Lower leg skin (tissue), 4 donors: ENCODE measurements around the gene PIP5K1B. TPM values are rescaled to one million over a fixed set of nuclear protein-coding genes. Genes with fewer than 3 reads are reported as not detected.
A peak's percentile ranks its signal among the peaks of the same experiment; 100 is the strongest.

Experiments
- DNase-seq, 2 donors: peaks; one replicate each; pipeline ENCODE4 v3.0.0-alpha.2; 2019; ENCODE audit warnings: low spot score in 2 of 2
- H3K4me3 ChIP-seq: fragments of 200-600 bp; sonication (generic); 2 replicates; pipeline ENCODE4 v1.5.1; 2017; ENCODE audit warnings: mild to moderate bottlenecking, low read depth; ENCODE audit not compliant: poor library complexity, severe bottlenecking
- CTCF ChIP-seq, 3 donors: fragments of 450-650 bp; IDR thresholded peaks; one replicate each; pipeline ENCODE4 v1.5.1; 2016; ENCODE audit warnings: antibody characterized with exemption in 3 of 3, mild to moderate bottlenecking in 3 of 3, moderate library complexity in 2 of 3
- POLR2A ChIP-seq, 2 donors: fragments of 450-650 bp; IDR thresholded peaks; one replicate each; pipeline ENCODE4 v1.6.1; 2016 to 2017; ENCODE audit warnings: antibody characterized with exemption in 2 of 2, mild to moderate bottlenecking in 1 of 2, moderate library complexity in 1 of 2
- WGBS, 2 donors: methylation state at CpG; one replicate each; pipeline ENCODE4 v1.1.5; 2018; 5-methylcytosine and 5-hydroxymethylcytosine counted together
- intact Hi-C: fragments of 100-400 bp; cut with DNase I; formaldehyde crosslinking; loops from one replicate; pipeline ENCODE4 v1.15.0; 2023; ENCODE audit warnings: low total_unique reads
- total RNA-seq, 4 donors: library from RNA; depleted of rRNA; stranded (reverse); fragments of >200 nt; gene quantifications; one replicate each; pipeline ENCODE4 v1.1.0, GENCODE V29; 2016

PIP5K1B gene
- total RNA-seq, 4 donors from 2014 or later: 0.42 to 3.3 (median 2.7) TPM

DNA sequence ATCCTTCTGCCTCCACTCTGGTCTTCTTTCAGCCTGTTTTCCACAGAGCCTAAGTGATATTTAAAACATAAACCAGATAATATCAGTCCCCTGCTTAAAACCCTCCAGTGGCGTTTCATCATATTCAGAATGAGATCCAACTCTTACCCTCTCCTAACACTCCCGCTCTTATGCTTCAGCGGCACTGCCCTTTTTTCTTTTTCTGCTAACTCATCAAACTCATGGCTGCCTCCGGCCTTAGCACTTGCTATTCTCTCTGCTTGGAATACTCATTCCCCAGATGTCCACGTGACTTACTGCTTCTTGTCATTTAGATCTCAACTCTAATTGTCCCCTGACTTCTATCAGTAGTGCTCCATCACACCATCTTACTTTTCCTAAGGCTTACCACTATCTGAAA is 73.6 kb downstream of the PIP5K1B start:
- 92 to 93% methylated on average over 5 of the region's 5 CpGs for WGBS, 2 donors
- intact Hi-C loops: no loop called here
- DNase-seq: no peak
- TF ChIP-seq CTCF (IDR thresholded peaks at IDR 0.05) (no peak), POLR2A (IDR thresholded peaks at IDR 0.05) (no peak)
- H3K4me3 ChIP-seq: no peak overlapping the region

DNA sequence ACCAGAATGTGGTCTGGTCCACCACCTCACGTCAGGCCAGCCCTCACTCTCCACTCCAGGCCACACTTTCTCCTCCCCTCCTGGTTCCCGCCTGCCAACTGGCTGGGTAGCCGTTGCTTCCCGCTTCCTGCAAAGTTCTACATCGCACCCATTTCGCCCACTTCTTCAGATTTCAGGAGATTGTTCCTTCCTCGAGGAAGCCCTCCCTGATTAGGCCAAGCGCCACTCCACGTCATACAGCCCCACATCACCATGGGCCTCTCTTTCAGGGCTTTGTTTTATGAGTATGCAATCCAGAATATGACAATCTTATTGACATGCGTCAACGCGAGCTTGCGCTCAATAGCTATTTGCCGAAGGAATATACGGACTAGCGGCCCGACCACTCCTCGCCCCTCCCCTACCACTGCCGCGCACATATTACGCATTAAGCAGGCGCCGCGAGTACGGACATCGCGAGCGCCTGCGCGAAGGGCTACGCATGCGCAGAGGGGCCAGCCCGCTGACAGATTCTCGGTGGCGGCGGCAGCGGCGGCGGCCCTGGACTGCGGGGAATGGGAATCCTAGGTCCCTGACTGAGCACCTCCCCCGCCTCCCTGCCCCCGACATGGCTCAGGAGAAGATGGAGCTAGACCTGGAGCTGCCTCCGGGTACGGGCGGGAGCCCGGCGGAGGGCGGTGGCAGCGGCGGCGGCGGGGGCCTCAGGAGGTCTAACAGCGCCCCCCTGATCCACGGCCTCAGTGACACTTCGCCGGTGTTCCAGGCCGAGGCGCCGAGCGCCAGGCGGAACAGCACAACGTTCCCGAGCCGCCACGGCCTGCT is 74.7 kb downstream of the PIP5K1B start:
- DNase-seq: peak; percentile 90 to 99
- 0 to 1% methylated on average over 21 to 35 of the region's 65 CpGs for WGBS, 2 donors
- intact Hi-C loops: no loop called here
- TF ChIP-seq POLR2A (IDR thresholded peaks at IDR 0.05) (peak in 1 of 2 donors; percentile 53), CTCF (IDR thresholded peaks at IDR 0.05) (no peak)
- H3K4me3 ChIP-seq: peak overlapping the region; percentile 29

DNA sequence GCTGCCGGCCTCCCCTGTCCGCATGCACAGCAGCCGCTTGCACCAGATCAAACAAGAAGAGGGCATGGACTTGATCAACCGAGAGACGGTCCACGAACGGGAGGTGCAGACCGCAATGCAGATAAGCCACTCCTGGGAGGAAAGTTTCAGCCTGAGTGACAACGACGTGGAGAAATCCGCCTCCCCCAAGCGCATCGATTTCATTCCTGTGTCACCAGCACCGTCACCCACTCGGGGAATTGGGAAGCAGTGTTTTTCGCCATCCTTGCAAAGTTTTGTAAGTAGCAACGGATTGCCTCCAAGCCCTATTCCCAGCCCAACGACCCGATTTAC is 75.3 kb downstream of the PIP5K1B start:
- WGBS, 2 donors: 1% methylated on average over 15 to 16 of the region's 19 CpGs
- DNase-seq: no peak
- peak overlapping the region; percentile 29 for H3K4me3 ChIP-seq
- intact Hi-C loops: no loop called here
- TF ChIP-seq CTCF (IDR thresholded peaks at IDR 0.05) (no peak), POLR2A (IDR thresholded peaks at IDR 0.05) (no peak)

GRCh38 chr9:68780720-68781119 is 75.7 kb downstream of the PIP5K1B start:
- intact Hi-C loops: no loop called here
- peak overlapping the region; percentile 29 for H3K4me3 ChIP-seq
- no peak for DNase-seq
- WGBS, 2 donors: 11 to 15% methylated on average over 7 of the region's 7 CpGs
- TF ChIP-seq POLR2A (IDR thresholded peaks at IDR 0.05) (no peak), CTCF (IDR thresholded peaks at IDR 0.05) (no peak)

DNA sequence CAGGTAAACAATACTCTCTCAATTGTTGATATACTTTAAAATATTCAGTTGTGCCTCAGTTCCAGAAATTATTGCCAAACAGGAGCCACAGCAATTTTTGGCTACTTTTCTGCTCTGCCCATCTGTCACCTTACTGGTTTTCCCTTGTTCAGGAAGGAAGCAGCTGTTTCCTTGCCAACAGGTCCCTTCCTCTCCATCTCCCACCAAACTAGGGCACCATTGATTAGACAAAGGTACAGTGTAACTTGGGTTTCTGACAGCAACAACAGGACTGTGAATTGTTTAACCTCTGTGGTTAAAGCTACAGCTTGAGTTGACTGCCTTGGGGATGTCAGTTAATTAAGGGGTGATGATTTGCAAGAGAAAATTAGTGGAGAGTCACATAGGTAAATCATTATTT is 76.9 kb downstream of the PIP5K1B start:
- DNase-seq: no peak
- TF ChIP-seq CTCF (IDR thresholded peaks at IDR 0.05) (no peak), POLR2A (IDR thresholded peaks at IDR 0.05) (no peak)
- intact Hi-C loops: no loop called here
- no peak overlapping the region for H3K4me3 ChIP-seq

- no peak for DNase-seq
- no peak for TF ChIP-seq CTCF (IDR thresholded peaks at IDR 0.05)
- TF ChIP-seq POLR2A (IDR thresholded peaks at IDR 0.05): no peak
- H3K4me3 ChIP-seq: no peak overlapping the region
- intact Hi-C loops: no loop called here
- 75 to 84% methylated on average over 3 of the region's 3 CpGs for WGBS, 2 donors
Observed at GRCh38 chr9:68782546-68782945, 77.5 kb downstream of the PIP5K1B start.
